Measurements from ENCODE around the gene LOXL3. TPM values are rescaled to one million over a fixed set of nuclear protein-coding genes. Genes with fewer than 3 reads are reported as not detected.

The LOXL3 gene
- total RNA-seq, 1 experiment from 2014 or later: 29.0 TPM

- Histone ChIP-seq H2BK12ac (ENCODE audit: insufficient read length, low read depth, low read length) (no peak overlapping the region), H3K4me2 (ENCODE audit: insufficient read depth, insufficient read length, low read length) (no peak overlapping the region), H4K8ac (replicated peaks; ENCODE audit: insufficient read length, low read depth, low read length) (no peak overlapping the region), H3K9ac (ENCODE audit: extremely low read depth, insufficient read length, low read length) (no peak overlapping the region), H3K27ac (ENCODE audit: insufficient read length, low read depth, low read length) (no peak overlapping the region), H3K56ac (ENCODE audit: insufficient read length, low read depth, low read length) (no peak overlapping the region), H4K91ac (ENCODE audit: insufficient read length, low read depth, low read length) (no peak overlapping the region), H4K20me1 (ENCODE audit: control insufficient read depth, insufficient read depth, insufficient read length) (no peaks in the 10 kb centered on the region), H3K14ac (ENCODE audit: insufficient read depth, low read length) (no peak overlapping the region), H3K4me1 (ENCODE audit: insufficient read depth, low read length) (no peaks in the 10 kb centered on the region), H3K23ac (ENCODE audit: insufficient read length, low read depth, low read length) (no peak overlapping the region), H2AK5ac (ENCODE audit: insufficient read length, low read length) (no peak overlapping the region), H3K23me2 (ENCODE audit: insufficient read length, low read depth, low read length, poor library complexity, severe bottlenecking) (no peaks in the 10 kb centered on the region), H2BK20ac (ENCODE audit: low read depth, low read length, poor library complexity, severe bottlenecking) (no peak overlapping the region), H2AFZ (ENCODE audit: low read length) (no peak overlapping the region), H3K27me3 (ENCODE audit: insufficient read depth, low read length) (no peaks in the 10 kb centered on the region), H3K79me1 (ENCODE audit: insufficient read depth, low read depth, low read length, poor library complexity, severe bottlenecking) (no peaks in the 10 kb centered on the region), H2BK120ac (ENCODE audit: low read depth, low read length, poor library complexity, severe bottlenecking) (no peak overlapping the region), H2BK5ac (ENCODE audit: insufficient read length, low read length) (no peak overlapping the region), H3K79me2 (ENCODE audit: insufficient read depth, low read length) (no peaks in the 10 kb centered on the region), H3K9me3 (ENCODE audit: control insufficient read depth, low read depth, low read length) (no peaks in the 10 kb centered on the region), H4K5ac (ENCODE audit: insufficient read length, low read depth, low read length) (no peak overlapping the region), H2BK15ac (ENCODE audit: low read depth, low read length) (no peak overlapping the region), H3K18ac (ENCODE audit: insufficient read length, low read depth, low read length) (no peak overlapping the region), H3T11ph (ENCODE audit: low read length) (no peak overlapping the region), H3K4ac (ENCODE audit: low read depth, low read length) (no peak overlapping the region)
- no peaks in the 10 kb centered on the region for H3K36me3 Mint-ChIP-seq (ENCODE audit: insufficient read depth in 1 of 3, low read depth in 3 of 3)
- no peak overlapping the region for H3K4me3 Mint-ChIP-seq
- WGBS (ENCODE audit: extremely low coverage, insufficient read length, low lambda C conversion rate): no CpG with 5 or more reads among the region's 4 CpGs
- no peak for DNase-seq
- no peaks in the 10 kb centered on the region for H3K9me3 Mint-ChIP-seq
- no peak overlapping the region for H3K27ac Mint-ChIP-seq
- TF ChIP-seq CTCF (conservative IDR thresholded peaks at IDR 0.05): no peak
- peaks cover 6% of the 10 kb centered on the region for H3K27me3 Mint-ChIP-seq (ENCODE audit: low read depth)
- no peaks in the 10 kb centered on the region for H3K4me1 Mint-ChIP-seq
These were observed 40.4 kb upstream of the LOXL3 start for GRCh38 chr2:74593826-74594772.

Measured in H9 (cell line).